NB4 (cell line): ENCODE measurements around the gene KCTD19.

Experiments
- DNase-seq: peaks from one replicate; pipeline ENCODE4 v3.0.0; 2010; ENCODE audit warnings: low read depth
- H3K4me3 ChIP-seq: one replicate; pipeline ENCODE4 v1.5.1; 2011; ENCODE audit warnings: mild to moderate bottlenecking, low read depth, low read length, moderate library complexity
- MYC ChIP-seq: IDR thresholded peaks from 2 replicates; pipeline ENCODE4 v1.6.1; 2011; ENCODE audit warnings: low read depth, low read length
- POLR2A ChIP-seq: IDR thresholded peaks from 2 replicates; pipeline ENCODE4 v1.6.1; 2011; ENCODE audit warnings: mild to moderate bottlenecking; ENCODE audit not compliant: insufficient read length; ENCODE audit errors: extremely low read depth
- TF ChIP-seq, protein P1 (sequence below): IDR thresholded peaks from one replicate; pipeline ENCODE4 v1.5.1; 2012; ENCODE audit warnings: low read depth, low read length
- TF ChIP-seq, protein P2 (sequence below): IDR thresholded peaks from 2 replicates; pipeline ENCODE4 v1.6.1; 2011; ENCODE audit warnings: low read depth, low read length

The KCTD19 gene

DNA sequence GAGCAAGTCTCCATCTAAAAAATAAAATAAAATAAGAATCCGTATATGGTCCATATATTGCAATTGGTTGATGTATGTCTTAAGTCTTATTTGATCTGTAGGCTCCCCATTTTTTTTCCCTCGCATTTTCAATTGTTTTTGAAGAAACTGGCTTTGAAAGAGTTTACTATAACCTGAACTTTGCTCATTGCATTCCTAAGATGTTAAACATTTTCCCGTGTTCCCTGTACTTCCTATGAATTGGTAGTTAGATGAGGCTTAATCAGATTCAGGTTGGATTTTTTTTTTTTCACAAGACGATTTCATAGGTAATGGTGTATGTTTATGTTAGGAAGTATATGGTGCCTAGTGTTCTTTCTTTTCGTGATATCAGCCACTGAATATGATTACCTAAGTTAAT is 3.4 kb upstream of the KCTD19 start:
- no peak overlapping the region for H3K4me3 ChIP-seq
- DNase-seq: no peak
- TF ChIP-seq POLR2A (no peak), MYC (no peak)
- TF ChIP-seq, protein P1, sequence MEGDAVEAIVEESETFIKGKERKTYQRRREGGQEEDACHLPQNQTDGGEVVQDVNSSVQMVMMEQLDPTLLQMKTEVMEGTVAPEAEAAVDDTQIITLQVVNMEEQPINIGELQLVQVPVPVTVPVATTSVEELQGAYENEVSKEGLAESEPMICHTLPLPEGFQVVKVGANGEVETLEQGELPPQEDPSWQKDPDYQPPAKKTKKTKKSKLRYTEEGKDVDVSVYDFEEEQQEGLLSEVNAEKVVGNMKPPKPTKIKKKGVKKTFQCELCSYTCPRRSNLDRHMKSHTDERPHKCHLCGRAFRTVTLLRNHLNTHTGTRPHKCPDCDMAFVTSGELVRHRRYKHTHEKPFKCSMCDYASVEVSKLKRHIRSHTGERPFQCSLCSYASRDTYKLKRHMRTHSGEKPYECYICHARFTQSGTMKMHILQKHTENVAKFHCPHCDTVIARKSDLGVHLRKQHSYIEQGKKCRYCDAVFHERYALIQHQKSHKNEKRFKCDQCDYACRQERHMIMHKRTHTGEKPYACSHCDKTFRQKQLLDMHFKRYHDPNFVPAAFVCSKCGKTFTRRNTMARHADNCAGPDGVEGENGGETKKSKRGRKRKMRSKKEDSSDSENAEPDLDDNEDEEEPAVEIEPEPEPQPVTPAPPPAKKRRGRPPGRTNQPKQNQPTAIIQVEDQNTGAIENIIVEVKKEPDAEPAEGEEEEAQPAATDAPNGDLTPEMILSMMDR: no peak
- TF ChIP-seq, protein P2, sequence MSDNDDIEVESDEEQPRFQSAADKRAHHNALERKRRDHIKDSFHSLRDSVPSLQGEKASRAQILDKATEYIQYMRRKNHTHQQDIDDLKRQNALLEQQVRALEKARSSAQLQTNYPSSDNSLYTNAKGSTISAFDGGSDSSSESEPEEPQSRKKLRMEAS: no peak

DNA sequence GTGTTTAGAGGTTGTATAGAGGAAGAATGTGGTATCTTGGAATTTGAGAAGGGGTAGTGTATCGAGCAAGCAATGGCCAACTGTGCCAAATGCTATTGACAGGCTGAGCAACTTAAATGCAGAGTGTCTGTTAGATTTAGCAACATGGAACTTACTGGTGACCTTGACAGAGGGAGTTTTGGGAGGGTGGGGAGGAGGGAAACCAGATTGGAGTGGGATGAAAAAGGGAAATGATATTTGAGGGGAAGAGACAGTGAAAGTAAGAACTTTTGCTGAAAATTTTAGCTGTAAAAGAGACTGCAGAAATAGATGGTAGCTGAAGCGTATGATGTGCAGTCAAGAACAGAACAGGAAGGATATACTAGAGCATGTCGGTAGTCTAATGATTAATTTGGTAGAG is 1.2 kb upstream of the KCTD19 start:
- TF ChIP-seq, protein P1: no peak
- TF ChIP-seq MYC (no peak), POLR2A (no peak)
- TF ChIP-seq, protein P2: no peak
- no peak overlapping the region for H3K4me3 ChIP-seq
- DNase-seq: no peak

GRCh38 chr16:67326115-67326471 is 448 bp downstream of the KCTD19 start:
- DNase-seq: no peak
- H3K4me3 ChIP-seq: no peak overlapping the region
- TF ChIP-seq, protein P1: no peak

DNA sequence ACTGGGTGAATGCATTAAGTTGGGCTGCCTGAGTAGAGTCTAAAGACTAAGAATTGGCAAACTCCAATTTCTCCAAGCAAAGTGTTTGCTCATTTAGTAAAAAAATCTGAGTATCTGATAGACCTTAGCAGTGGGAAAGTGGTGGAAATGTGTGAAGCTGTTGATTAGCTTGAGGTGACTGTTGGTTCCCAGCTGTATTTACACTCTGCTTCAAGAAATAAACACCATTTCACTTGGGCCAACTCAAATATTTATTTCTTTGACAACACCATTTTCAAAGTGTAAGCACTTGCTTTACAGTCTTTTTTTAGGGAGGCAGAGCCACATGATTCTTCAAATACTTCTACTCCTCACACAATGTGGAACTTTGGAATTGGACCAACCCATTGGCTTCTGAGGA is 8.7 kb downstream of the KCTD19 start:
- DNase-seq: no peak
- H3K4me3 ChIP-seq: no peak overlapping the region
- TF ChIP-seq POLR2A (no peak), MYC (no peak)
- TF ChIP-seq, protein P1: no peak
- TF ChIP-seq, protein P2: no peak

GRCh38 chr16:67312719-67313118 is 13.8 kb downstream of the KCTD19 start:
- H3K4me3 ChIP-seq: no peak overlapping the region
- TF ChIP-seq MYC: no peak
- TF ChIP-seq, protein P1: no peak
- TF ChIP-seq, protein P2: no peak
- TF ChIP-seq POLR2A: no peak
- DNase-seq: no peak

- TF ChIP-seq, protein P2: no peak
- TF ChIP-seq POLR2A (no peak), MYC (no peak)
- TF ChIP-seq, protein P1: no peak
- no peak for DNase-seq
- no peak overlapping the region for H3K4me3 ChIP-seq
Observed at GRCh38 chr16:67311607-67312488, 14.7 kb downstream of the KCTD19 start.
